Measurements from ENCODE around the gene RIPOR3.

DNA sequence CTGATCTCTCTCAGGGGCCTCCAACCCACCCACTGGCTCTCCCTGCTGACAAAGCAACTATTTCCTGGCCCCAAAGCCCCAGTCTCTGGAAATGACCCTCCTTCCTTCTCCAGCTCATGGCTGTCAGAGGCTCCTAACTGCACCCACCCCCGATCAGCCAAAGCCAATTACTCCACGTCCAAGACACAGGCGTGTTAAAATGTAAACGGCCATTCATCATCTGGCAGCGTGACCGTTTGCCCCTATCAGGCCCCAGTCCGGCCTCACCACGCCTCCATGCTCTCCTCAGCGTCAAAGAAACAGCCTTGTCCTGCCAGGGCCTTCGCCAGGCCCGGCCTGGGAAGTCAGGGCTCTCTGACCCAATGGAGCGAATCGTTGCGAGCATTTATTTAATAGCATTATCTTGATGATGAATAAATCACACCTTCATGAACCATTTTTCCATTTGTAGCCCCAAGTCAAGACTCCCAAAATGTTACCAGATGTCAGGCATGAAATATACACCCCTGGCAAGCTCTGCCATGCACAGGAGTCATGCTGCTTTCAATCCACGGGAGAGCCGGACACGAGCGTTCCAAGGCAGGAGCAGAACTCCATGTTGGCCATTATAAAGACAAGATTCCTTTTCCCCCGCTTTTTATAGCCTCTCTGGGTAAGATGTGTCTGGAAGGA, 17.7 kb downstream of the RIPOR3 start:
- no peak for TF ChIP-seq POLR2A (IDR thresholded peaks at IDR 0.05)
- TF ChIP-seq, protein P1, sequence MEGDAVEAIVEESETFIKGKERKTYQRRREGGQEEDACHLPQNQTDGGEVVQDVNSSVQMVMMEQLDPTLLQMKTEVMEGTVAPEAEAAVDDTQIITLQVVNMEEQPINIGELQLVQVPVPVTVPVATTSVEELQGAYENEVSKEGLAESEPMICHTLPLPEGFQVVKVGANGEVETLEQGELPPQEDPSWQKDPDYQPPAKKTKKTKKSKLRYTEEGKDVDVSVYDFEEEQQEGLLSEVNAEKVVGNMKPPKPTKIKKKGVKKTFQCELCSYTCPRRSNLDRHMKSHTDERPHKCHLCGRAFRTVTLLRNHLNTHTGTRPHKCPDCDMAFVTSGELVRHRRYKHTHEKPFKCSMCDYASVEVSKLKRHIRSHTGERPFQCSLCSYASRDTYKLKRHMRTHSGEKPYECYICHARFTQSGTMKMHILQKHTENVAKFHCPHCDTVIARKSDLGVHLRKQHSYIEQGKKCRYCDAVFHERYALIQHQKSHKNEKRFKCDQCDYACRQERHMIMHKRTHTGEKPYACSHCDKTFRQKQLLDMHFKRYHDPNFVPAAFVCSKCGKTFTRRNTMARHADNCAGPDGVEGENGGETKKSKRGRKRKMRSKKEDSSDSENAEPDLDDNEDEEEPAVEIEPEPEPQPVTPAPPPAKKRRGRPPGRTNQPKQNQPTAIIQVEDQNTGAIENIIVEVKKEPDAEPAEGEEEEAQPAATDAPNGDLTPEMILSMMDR (IDR thresholded peaks at IDR 0.05), result no peak
- TF ChIP-seq EP300 (IDR thresholded peaks at IDR 0.05), result no peak
